Thyroid gland (tissue), 4 donors: ENCODE measurements around the gene ZFAND2B. TPM values are rescaled to one million over a fixed set of nuclear protein-coding genes. Genes with fewer than 3 reads are reported as not detected.
"Not testable (repeated sequence)": the region's sequence is repeated elsewhere in the genome, so short reads cannot be mapped to it uniquely, and the experiment has no call there.

Source experiments
- DNase-seq, 2 donors: peaks; one replicate each; pipeline ENCODE4 v3.0.0-alpha.2; 2019
- H3K27ac ChIP-seq, 3 donors: fragments of 200-600 bp; sonication (generic); 1 replicate in 2 of 3; 2 replicates in 1 of 3; pipeline ENCODE4 v1.5.1; 2016 to 2019; ENCODE audit warnings: mild to moderate bottlenecking in 1 of 3, moderate library complexity in 1 of 3
- H3K27me3 ChIP-seq: fragments of 200-600 bp; sonication (generic); one replicate; pipeline ENCODE4 v1.5.1; 2019
- H3K36me3 ChIP-seq, 2 donors: fragments of 200-600 bp; sonication (generic); one replicate each; pipeline ENCODE4 v1.5.1; 2016 to 2019
- H3K4me1 ChIP-seq, 2 donors: fragments of 200-600 bp; sonication (generic); one replicate each; pipeline ENCODE4 v1.5.1; 2017 to 2019
- H3K4me3 ChIP-seq, 3 donors: fragments of 200-600 bp; sonication (generic); replicated peaks in 1 of 3; 1 replicate in 2 of 3; 2 replicates in 1 of 3; pipeline ENCODE4 v1.5.1; 2016; ENCODE audit warnings: mild to moderate bottlenecking in 1 of 3
- H3K9me3 ChIP-seq: fragments of 200-600 bp; sonication (generic); one replicate; pipeline ENCODE4 v1.5.1; 2017
- CTCF ChIP-seq, 6 experiments: fragments of 200-600 bp in 3 of 6; fragments of 450-650 bp in 3 of 6; sonication (generic) in 3 of 6; IDR thresholded peaks; one replicate each; pipeline ENCODE4 v1.5.1; 2016 to 2019; ENCODE audit warnings: antibody characterized with exemption in 6 of 6, mild to moderate bottlenecking in 2 of 6, inconsistent platforms in 1 of 6, moderate library complexity in 1 of 6
- POLR2A ChIP-seq, 2 donors: fragments of 450-650 bp; IDR thresholded peaks; one replicate each; pipeline ENCODE4 v1.6.1; 2017; ENCODE audit warnings: antibody characterized with exemption in 2 of 2, mild to moderate bottlenecking in 2 of 2, moderate library complexity in 1 of 2
- WGBS, 2 donors: methylation state at CpG; one replicate each; pipeline ENCODE4 v1.1.5; 2017; 5-methylcytosine and 5-hydroxymethylcytosine counted together
- intact Hi-C: fragments of 100-400 bp; cut with DNase I; formaldehyde crosslinking; loops from one replicate; pipeline ENCODE4 v1.15.1; 2023
- total RNA-seq, 4 donors: library from RNA; depleted of rRNA; stranded (reverse); fragments of >200 nt; gene quantifications; one replicate each; pipeline ENCODE4 v1.2.3, GENCODE V29; 2016

ZFAND2B gene
- total RNA-seq, 4 donors from 2014 or later, result 78.7 to 131 (median 92.0) TPM

GRCh38 chr2:219252900-219253752, 46.5 kb downstream of the ZFAND2B start, which contains the start of gene TUBA4B:
TUBA4B (plus strand) TSS chr2:219253243; CDS start chr2:219253408, 165 bp downstream.
- H3K27ac ChIP-seq, result peak within 1 kb of the TSS; percentile 18 to 49 (median 25)

DNA sequence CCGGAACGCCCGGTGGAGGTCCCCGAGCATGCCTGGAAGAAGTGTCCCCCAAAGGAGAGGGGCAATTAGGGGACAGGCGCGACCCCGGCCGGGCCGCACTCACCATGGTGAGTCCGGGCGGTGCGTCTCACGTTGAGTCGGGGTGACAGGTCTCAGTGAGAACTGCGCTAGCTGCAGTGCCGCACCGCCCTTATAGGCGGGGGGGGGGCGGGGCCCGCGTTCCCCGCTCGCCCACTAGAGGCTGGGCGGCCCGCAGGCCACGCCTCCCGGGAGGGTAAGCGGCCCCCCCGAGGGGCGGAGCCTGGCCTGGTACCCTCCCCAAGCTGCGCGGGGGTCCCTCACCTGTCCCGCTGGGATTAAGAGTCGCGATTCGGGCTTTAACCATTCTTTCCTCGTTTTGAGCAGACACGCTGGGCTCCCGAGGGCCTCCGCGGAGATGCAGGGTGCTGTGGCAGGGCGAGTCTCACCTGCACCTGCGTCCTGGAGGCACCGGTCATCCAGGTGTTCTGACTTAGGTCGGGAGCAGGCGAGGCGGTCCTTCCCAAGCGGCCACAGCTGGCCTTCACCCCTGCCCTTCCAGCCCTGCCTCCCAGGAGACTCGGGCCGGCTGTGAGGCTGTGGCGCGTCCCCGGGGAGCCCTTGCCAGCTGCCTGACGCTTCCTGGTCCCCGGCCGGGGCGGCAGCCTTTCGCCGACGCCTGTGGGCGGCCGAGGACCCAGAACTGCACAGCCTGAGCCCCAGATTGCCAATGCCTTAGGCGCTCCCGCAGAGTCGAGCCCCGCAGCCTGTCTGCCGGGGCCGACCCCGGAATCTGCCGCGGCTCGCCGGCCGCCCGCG, 47.4 kb downstream of the ZFAND2B start, which contains the start of gene TUBA4A:
TSS of gene TUBA4A (minus strand) at position 166 of the 837 bp plus-strand sequence. CDS start at position 106, 60 bp downstream.
- Histone ChIP-seq H3K36me3 (no peaks in the 10 kb centered on the region), H3K9me3 (no peaks in the 10 kb centered on the region), H3K27me3 (no peaks in the 10 kb centered on the region), H3K4me1 (peaks cover 28 to 43% of the 10 kb centered on the region in 2 donors), H3K27ac (peak within 1 kb of the TSS; percentile 18 to 49 (median 25)), H3K4me3 (peak within 1 kb of the TSS; percentile 24 to 62 (median 49))
- TF ChIP-seq POLR2A (IDR thresholded peaks at IDR 0.05), result peak; percentile 48 to 97
- peak in 2 of 6 experiments; percentile 6 to 20 for TF ChIP-seq CTCF (IDR thresholded peaks at IDR 0.05)
- intact Hi-C loops, result no loop called here
- peak; percentile 88 to 89 for DNase-seq
- WGBS, 2 donors, result 0 to 3% methylated on average over 5 to 32 of the region's 76 CpGs

More at GRCh38 chr2:219252900-219253752, 46.5 kb downstream of the ZFAND2B start, which contains the start of gene TUBA4B:
- 2 to 6% methylated on average over 36 to 37 of the region's 49 CpGs for WGBS, 2 donors
- intact Hi-C loops, result no loop called here
- Histone ChIP-seq H3K36me3 (peaks cover 0 to 4% of the 10 kb centered on the region in 2 donors), H3K27me3 (no peaks in the 10 kb centered on the region), H3K9me3 (no peaks in the 10 kb centered on the region), H3K4me1 (peaks cover 31 to 52% of the 10 kb centered on the region in 2 donors), H3K4me3 (peak within 1 kb of the TSS; percentile 24 to 62 (median 49))
- peak; percentile 40 to 46 for DNase-seq
- no peak for TF ChIP-seq CTCF (IDR thresholded peaks at IDR 0.05)
- TF ChIP-seq POLR2A (IDR thresholded peaks at IDR 0.05), result no peak

GRCh38 chr2:219254590-219255201, 48.1 kb downstream of the ZFAND2B start:
- H3K27me3 ChIP-seq, result no peaks in the 10 kb centered on the region
- H3K4me1 ChIP-seq, result peaks cover 20 to 36% of the 10 kb centered on the region in 2 donors
- peak overlapping the region in 2 of 3 donors; percentile 18 to 49 for H3K27ac ChIP-seq
- DNase-seq, result no peak
- TF ChIP-seq CTCF (IDR thresholded peaks at IDR 0.05), result no peak
- no peak for TF ChIP-seq POLR2A (IDR thresholded peaks at IDR 0.05)
- WGBS, 2 donors, result 25 to 37% methylated on average over 8 to 9 of the region's 12 CpGs
- no peaks in the 10 kb centered on the region for H3K9me3 ChIP-seq
- peak overlapping the region; percentile 24 to 62 (median 49) for H3K4me3 ChIP-seq
- no peaks in the 10 kb centered on the region for H3K36me3 ChIP-seq
- intact Hi-C loops, result no loop called here

DNA sequence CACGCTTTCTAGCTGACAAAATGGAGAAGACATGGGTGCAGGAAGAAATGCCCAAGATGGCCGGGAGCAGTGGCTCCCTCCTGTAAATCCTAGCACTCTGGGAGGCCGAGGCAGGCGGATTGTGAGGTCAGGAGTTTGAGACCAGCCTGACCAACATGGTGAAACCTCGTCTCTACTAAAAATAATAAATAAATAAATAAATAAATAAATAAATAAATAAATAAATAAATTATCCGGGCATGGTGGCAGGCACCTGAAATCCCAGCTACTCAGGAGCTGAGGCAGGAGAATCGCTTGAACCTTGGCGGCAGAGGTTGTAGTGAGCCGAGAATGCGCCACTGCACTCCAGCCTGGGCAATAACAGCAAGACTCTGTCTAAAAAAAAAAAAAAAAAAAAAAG, 52.4 kb downstream of the ZFAND2B start:
- H3K9me3 ChIP-seq, intact Hi-C loops, DNase-seq, H3K27ac ChIP-seq, H3K36me3 ChIP-seq, H3K27me3 ChIP-seq, H3K4me3 ChIP-seq, H3K4me1 ChIP-seq: not testable (repeated sequence)
- WGBS, 2 donors, result 85 to 89% methylated on average over 10 of the region's 10 CpGs

Other genes starting within 250 kb of the ZFAND2B start
- gene CDK5R2, start 247.1 kb upstream of the ZFAND2B start, total RNA-seq, result under 1 TPM in 1 of 4 donors, not detected in 3; 0.39 TPM
- not detected for gene FEV, start 221.6 kb upstream of the ZFAND2B start, total RNA-seq
- not detected for gene CRYBA2, start 213.4 kb upstream of the ZFAND2B start, total RNA-seq
- 1 to 10 TPM in 1 of 4 donors, under 1 TPM in 2, not detected in 1; under 0.01 to 1.3 (median 0.78) TPM for gene CFAP65, start 165.3 kb upstream of the ZFAND2B start, total RNA-seq
- gene IHH, start 145.9 kb upstream of the ZFAND2B start, total RNA-seq, result under 1 TPM in 1 of 4 donors, not detected in 3; 0.34 TPM
- 10 to 100 TPM in 3 of 4 donors, 1 to 10 TPM in 1; 8.6 to 13.8 (median 11.9) TPM for gene NHEJ1, start 46.0 kb upstream of the ZFAND2B start, total RNA-seq
- 1 to 10 TPM; 1.1 to 3.9 (median 3.4) TPM for gene SLC23A3, start 36.8 kb upstream of the ZFAND2B start, total RNA-seq
- 100 to 1,000 TPM in 1 of 4 donors, 10 to 100 TPM in 3; 48.2 to 115 (median 65.0) TPM for gene CNPPD1, start 29.9 kb upstream of the ZFAND2B start, total RNA-seq
- gene RETREG2, start 28.5 kb upstream of the ZFAND2B start, total RNA-seq, result 100 to 1,000 TPM in 2 of 4 donors, 10 to 100 TPM in 2; 82.3 to 122 (median 100) TPM
- gene ABCB6, start 12.2 kb downstream of the ZFAND2B start, total RNA-seq, result 10 to 100 TPM; 29.6 to 96.8 (median 63.6) TPM
- gene ATG9A, start 22.9 kb downstream of the ZFAND2B start, total RNA-seq, result 10 to 100 TPM; 48.8 to 59.3 (median 54.6) TPM
- 10 to 100 TPM; 38.1 to 66.4 (median 45.5) TPM for gene ANKZF1, start 23.0 kb downstream of the ZFAND2B start, total RNA-seq
- 10 to 100 TPM; 12.9 to 24.6 (median 14.9) TPM for gene GLB1L, start 38.7 kb downstream of the ZFAND2B start, total RNA-seq
- gene STK16, start 38.7 kb downstream of the ZFAND2B start, total RNA-seq, result 10 to 100 TPM; 19.5 to 33.0 (median 24.9) TPM
- gene TUBA4B, start 46.5 kb downstream of the ZFAND2B start, total RNA-seq, result not detected
- gene TUBA4A, start 47.1 kb downstream of the ZFAND2B start, total RNA-seq, result 10 to 100 TPM; 21.0 to 72.4 (median 34.8) TPM
- gene DNAJB2, start 72.6 kb downstream of the ZFAND2B start, total RNA-seq, result 100 to 1,000 TPM in 3 of 4 donors, 10 to 100 TPM in 1; 79.0 to 127 (median 116) TPM
- 1 to 10 TPM in 3 of 4 donors, not detected in 1; 1.9 to 4.6 (median 4.4) TPM for gene PTPRN, start 102.6 kb downstream of the ZFAND2B start, total RNA-seq
- gene RESP18, start 126.0 kb downstream of the ZFAND2B start, total RNA-seq, result not detected
- 10 to 100 TPM; 35.9 to 49.5 (median 41.6) TPM for gene DNPEP, start 181.1 kb downstream of the ZFAND2B start, total RNA-seq
- gene DES, start 211.6 kb downstream of the ZFAND2B start, total RNA-seq, result 10 to 100 TPM; 26.7 to 54.4 (median 28.7) TPM
- 1 to 10 TPM; 1.9 to 3.5 (median 3.3) TPM for gene SPEG, start 228.1 kb downstream of the ZFAND2B start, total RNA-seq